Kidney glomerular epithelial cell (primary cell): ENCODE measurements around the gene KHDRBS2.

Source experiments
- DNase-seq: peaks from one replicate; lab custom pipeline; 2025; lab: John Stamatoyannopoulos, UW

KHDRBS2 gene

GRCh38 chr6:62035952-62036351 lies 250.1 kb downstream of the KHDRBS2 start:
- no peak for DNase-seq

- no peak for DNase-seq
Measured at GRCh38 chr6:62013719-62014118, 272.3 kb downstream of the KHDRBS2 start.

DNA sequence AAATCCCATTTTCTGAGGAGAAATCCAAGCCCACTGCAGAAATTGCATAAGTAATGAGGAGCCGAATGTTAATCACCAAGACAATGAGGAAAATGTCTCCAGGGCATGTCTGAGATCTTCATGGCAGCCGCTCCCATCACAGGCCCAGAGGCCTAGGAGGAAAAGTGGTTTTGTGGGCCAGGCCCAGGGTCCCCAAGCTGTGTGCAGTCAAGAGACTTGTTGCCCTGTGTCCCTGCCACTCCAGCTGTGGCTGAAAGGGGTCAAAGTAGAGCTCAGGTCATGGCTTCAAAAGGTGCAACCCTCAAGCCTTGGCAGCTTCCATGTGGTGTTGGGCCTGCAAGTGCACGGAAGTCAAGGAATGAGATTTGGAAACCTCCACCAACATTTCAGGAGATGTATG lies 276.6 kb downstream of the KHDRBS2 start:
- DNase-seq, result no peak

- DNase-seq, result no peak
Measured at GRCh38 chr6:61989616-61990015, 296.4 kb downstream of the KHDRBS2 start.

DNA sequence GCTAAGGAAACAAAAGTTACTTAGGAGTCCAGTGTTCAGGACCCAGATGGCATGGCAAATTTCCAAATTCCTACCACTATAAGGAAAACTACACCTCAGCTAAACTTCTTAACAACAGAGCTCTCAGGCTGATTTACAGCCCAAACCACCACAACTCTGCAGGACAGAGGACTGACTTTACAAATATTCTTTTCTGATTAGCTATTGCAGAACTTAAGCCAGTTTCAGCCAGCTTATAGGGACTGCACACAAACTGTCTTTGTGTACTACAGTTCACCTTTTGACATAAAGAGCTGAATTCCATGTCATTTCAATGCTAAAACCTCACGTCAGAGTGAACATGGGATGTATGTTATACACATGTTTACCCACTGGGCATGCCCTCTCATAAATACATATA lies 305.4 kb downstream of the KHDRBS2 start:
- no peak for DNase-seq

- DNase-seq, result no peak
Measured at GRCh38 chr6:61977947-61978346, 308.1 kb downstream of the KHDRBS2 start.

GRCh38 chr6:61977099-61977498 lies 308.9 kb downstream of the KHDRBS2 start:
- no peak for DNase-seq

DNA sequence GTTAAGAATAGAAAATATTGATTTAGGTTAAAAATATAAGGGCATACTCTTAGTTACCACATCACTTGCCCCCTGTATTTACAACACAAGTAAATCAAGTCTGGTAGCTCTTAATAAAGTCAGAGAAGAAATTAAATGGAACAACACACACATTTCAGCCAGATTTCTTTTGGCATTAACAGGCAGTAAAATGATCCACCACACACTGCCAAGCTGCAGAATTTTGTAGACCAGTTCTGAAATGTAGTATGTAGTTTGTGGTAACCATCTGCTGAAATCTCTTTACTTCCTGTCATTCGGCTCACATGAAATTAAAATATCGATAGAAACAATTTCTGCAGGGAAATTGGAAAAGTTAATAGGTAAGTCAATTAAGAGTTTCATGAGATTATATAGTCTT lies 326.8 kb downstream of the KHDRBS2 start:
- DNase-seq, result no peak

DNA sequence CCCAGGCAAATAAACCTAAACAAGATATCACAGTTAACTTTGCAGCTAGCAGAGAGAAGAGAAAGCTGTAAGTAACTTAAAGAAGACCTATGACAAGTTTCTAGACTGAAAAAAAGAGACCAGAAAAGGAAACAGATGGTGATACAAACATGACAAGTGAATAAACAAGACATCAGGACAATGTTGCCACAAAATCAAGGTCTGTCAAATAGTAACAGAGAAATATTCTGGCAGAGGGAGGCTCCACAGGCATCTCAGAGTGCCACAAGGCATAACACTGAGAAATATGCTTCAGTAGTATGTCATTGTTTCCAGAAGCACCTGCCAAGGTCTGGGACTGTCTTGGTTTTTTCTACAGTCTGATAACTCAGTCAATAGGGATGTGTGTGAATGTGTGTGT lies 332.2 kb downstream of the KHDRBS2 start:
- DNase-seq, result no peak

- no peak for DNase-seq
Measured at GRCh38 chr6:61951586-61951985, 334.4 kb downstream of the KHDRBS2 start.

GRCh38 chr6:61950811-61951210 lies 335.2 kb downstream of the KHDRBS2 start:
- no peak for DNase-seq

- no peak for DNase-seq
Measured at GRCh38 chr6:61949971-61950370, 336.1 kb downstream of the KHDRBS2 start.

DNA sequence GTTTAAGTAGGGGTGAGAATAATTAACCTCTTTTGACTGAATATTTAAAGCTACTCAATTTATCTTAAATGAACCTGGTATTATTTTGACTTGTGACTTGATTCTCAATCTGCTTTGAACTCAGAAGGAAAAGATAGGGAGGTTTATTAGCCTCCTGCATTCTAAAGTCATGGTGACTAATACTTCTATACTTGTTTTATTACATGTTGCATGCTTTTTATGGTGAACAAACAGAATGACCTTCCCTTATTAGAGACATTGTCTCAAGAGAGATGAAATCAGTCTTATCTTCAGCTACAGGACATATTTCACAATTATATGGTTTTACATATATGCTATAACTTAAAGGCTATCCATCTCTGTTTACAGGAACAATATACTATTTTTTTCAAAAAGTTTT lies 336.9 kb downstream of the KHDRBS2 start:
- DNase-seq, result no peak

GRCh38 chr6:61947311-61947947 lies 338.6 kb downstream of the KHDRBS2 start:
- no peak for DNase-seq

GRCh38 chr6:61940919-61941318 lies 345.1 kb downstream of the KHDRBS2 start:
- no peak for DNase-seq

GRCh38 chr6:61935242-61935846 lies 350.7 kb downstream of the KHDRBS2 start:
- no peak for DNase-seq

GRCh38 chr6:61909486-61909885 lies 376.5 kb downstream of the KHDRBS2 start:
- no peak for DNase-seq

GRCh38 chr6:61901748-61902147 lies 384.3 kb downstream of the KHDRBS2 start:
- no peak for DNase-seq

DNA sequence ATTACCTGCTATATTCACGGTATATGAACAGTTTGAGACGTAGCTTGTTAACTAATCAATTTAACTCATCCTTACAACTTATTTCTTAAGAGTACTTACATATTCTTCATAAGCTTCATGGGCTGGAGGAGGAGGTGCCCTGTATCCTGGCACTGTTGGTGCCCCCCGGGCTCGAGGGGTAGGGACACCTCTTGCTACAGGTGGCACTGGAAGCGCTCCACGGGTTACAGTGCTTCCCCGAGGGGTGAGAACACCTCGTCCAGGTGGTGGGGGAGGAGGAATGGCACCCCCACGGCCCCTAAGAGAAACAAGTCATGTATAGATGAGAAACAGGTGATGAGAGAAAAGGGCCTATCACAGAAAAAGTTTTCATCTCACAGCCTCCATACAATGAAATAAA lies 391.5 kb downstream of the KHDRBS2 start:
- DNase-seq, result no peak

DNA sequence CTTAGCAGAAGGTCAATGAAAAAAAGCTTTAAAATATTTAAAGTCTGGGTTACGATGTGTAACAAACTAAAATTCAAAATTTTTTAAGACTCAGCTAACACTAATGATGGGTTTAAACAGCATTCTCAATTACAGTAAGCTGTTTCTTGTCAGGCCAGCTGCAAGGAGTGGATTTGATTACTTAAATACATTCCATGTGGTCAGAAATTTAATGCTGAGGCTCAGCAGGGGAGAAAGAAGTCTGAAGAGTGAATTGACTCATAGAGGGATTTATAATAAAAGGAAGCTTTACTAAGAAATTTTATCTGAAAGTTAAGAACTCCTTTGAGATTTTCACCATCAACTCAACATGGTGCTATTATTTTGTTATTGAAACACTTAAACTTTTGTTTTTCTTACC lies 398.6 kb downstream of the KHDRBS2 start:
- DNase-seq, result peak; percentile 21

GRCh38 chr6:61886608-61887259 lies 399.3 kb downstream of the KHDRBS2 start:
- DNase-seq, result no peak

DNA sequence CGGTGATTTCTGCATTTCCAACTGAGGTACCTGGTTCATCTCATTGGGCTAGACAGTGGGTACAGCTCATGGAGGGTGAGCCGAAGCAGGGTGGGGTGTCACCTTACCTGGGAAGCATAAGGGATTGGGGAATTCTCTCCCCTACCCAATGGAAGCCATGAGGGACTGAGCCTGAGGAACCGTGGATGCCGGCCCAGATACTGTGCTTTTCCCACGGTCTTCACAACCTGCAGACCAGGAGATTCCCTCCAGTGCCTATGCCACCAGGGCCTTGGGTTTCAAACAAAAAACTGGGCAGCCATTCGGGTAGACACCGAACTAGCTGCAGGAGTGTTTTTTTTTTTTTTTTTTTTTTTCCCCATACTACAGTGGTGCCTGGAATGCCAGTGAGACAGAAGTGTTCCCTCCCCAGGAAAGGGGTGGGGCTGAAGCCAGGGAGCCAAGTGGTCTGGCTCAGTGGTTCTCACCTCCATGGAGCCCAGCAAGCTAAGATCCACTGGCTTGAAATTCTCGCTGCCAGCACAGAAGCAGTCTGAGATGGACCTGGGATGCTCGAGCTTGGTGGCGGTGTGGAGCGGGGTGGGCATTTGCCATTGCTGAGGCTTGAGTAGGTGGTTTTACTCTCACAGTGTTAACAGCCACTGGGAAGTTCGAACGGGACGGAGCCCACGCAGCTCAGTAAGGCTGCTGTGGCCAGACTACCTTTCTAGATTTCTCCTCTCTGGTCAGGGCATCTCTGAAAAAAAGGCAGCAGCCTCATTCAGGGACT lies 416.2 kb downstream of the KHDRBS2 start:
- no peak for DNase-seq
